GM21786 (cell line): ENCODE results near the gene TBX5.
"Not testable (repeated sequence)": the region's sequence is repeated elsewhere in the genome, so short reads cannot be mapped to it uniquely, and the experiment has no call there.

Experiments
- ATAC-seq: cut with Tn5 transposase; IDR thresholded peaks from one replicate; pipeline ENCODE4 v1.9.1; 2021; ENCODE audit not compliant: unreplicated experiment

The TBX5 gene

DNA sequence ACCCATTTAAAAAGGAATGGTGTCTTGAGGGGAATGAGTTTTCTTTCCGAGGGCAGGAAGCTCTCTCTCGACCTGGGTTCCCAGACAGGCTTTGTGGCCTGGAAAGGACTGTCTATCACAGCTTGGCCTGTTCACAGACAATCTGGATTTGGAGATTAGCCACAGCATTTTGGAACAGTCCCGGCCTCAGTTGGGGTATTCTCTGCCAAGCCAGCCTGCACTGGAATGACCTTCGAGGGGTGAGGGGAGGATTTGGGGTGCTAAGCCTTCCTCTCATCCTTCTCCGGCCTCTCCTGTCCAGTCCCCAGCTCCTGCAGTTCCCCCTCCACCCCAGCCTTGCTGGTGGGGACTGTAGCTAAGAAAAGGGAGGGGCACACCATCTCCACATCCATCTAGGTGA lies 13.0 kb downstream of the TBX5 start:
- ATAC-seq, result no peak

DNA sequence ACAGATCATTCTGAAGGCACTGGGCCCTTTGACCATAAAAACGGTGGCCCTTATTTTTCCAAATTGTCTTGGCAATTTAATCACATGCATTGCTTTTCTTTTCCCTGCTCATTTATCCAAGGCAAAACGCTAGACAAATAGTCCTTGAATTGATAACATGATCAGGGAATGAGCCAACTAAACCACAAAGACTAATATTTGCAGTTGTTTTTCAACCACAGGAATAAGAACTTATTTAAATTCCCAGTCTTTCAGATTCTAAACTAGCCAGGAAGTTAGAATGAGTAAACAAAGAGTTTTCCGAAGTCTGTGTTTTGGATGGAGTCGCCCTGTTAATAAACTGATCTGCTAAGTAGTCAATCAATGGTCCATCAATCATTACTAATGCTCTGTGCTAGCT lies 14.9 kb downstream of the TBX5 start:
- ATAC-seq, result no peak

DNA sequence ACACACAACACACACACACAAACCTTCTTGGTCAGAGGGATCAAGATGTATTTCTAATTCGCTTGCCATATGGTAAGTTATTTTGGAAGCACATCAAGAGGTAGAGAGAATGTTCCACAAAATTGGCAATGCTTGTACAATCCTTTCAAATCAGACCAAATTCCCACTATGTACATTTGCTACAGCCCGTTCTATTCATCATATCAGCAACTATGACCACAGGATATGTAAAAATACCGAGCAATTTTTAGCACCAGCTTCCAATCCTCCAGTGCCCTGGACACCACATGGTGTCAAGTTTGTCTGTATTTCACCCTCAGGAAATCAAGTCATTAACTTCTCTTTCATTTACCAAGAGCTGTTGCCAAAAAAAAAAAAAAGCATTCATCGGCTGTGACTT lies 21.2 kb downstream of the TBX5 start:
- no peak for ATAC-seq

DNA sequence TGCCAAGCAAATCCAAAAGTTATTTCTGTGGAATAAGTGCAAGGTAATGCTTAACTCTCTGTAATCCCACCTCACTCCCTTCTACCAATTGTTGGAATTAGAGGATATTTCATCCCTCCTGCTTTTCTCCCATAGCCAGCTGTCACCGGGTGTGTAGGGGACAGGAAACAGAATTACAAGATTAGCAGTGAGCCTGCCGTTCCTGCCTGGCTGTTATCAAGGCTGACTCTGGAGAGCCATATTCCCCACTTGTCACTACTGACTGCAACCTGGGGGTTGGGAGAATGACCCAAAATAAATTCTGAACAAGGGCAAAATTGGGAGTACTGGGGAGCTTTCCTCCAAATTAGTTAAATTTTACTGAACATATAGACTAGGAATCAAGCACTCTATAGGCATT lies 24.8 kb downstream of the TBX5 start:
- no peak for ATAC-seq

DNA sequence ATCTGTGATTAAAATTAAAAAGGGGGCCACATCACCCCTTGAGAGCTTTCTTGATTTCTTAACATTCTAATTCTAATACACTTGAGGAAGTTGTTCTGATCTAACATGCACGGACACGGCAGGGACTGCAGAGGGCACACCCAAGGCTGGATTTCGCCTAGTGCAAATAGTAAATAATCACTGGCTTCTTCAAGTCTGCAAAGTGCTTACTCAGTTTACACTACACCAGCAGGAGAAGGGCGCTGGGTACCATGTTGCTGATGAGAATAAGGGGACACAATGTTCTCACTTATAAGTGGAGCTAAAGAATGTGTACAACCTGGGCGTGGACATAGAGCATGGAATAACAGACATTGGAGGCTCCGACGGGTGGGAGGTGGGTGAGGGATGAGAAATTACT lies 34.2 kb downstream of the TBX5 start:
- ATAC-seq, result no peak

DNA sequence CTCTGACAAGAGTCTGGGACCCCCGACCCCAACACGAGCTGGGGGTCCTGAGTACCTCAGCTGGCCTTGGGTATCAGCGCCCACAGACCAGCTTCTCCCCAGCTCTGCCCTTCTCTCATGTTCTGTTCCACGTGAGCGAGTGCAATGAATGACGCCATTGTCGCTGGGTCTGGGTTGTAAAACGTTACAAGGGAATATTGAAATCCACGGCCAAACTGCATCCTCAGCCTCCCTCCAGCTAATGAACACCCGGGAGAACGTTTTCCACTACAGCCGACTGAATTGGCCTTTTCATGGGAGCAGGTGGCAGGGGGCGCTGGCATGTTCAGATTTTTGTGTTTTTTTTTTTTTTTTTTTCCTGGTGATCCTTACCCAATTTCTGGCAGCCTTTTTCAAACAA lies 34.7 kb downstream of the TBX5 start:
- ATAC-seq, result no peak

DNA sequence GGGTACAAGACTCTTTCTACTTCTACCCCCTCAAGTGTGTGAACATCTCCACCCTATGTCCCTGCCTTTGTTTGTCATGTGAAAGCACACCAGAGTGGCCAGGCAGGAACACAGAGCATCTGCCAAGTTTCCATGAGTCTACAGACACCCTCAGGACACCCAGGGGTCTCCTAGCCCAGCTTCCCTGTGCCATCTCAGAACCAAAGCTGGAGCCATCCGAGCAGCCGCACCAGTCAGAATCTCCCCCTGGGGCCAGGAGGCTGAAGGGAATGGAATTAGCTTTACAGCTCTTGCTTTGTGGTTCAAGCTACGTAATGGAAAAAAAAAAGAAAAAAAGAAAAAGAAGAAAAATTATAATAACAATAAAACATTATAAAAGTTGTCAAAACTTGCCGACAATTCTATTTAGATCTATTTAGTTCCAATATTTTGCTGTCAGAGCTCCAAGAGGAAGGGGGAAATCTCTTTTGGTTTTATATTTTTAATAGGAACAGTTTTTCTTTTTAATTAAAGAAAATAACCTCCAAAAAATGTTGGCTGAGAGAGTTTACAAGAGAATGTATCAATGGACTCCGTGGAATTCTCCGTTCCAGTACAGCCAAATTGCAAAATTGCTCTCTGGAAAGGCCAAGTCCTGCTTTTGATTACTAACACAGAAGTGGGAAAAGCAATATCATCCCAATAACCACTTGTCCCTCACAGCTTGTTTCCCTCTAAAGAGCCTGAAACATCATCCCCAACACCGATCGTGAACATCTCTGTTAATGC lies 37.1 kb downstream of the TBX5 start:
- ATAC-seq, result no peak

DNA sequence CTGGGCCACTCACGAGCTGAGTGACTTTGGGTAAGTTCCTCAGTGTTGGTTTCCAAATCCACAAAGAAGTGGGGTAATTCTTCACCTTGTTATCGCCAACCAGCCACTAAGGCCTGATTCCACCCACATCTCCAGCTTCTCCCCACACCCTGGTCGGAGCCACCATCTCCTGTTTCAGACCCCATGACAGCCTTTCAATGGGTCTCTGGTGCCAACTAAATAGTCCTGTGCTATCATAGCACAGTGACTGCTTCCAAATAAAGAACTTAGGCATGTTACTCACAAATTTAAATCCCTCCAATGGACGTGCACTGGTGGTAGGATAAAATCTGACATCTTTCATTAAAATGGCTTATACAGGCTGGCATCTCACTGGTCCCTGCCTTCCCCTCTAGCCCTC lies 44.0 kb downstream of the TBX5 start:
- ATAC-seq, result no peak

DNA sequence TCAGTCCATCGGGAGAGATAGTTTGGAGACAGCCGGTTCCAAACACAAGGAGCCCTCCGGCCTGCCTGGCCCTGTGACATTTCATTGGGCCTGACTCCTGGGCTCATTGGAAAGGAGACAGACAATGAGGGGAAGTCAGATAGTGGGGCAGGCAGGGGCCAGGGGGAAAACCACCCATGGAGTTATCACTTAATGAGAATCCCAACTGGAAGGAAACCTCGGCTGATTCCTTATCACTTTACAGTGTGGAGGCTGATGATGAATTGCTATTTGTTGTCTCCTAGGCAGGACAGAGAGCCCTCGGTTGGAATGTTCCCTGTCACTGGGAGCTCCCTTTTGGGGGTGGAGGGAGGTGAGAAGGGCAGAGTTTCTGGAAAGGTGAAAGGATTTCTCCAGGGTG lies 44.4 kb downstream of the TBX5 start:
- no peak for ATAC-seq

DNA sequence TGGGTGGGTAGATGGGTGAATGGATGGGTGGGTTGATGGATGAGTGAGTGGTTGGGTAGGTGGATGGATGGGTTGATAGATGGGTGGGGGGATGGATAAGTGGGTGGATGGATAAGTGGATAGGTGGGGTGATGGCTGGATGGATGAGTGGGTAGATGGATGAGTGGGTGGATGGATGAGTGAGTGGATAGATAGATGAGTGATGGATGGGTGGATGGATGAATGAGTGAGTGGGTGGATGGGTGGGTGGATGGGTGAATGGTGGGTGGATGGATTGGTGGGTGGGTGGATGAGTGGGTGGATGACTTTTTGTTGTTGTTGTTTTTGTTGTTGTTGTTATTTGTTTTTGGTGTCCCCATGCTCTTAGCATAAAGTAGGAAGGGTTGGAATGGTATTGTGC lies 45.5 kb downstream of the TBX5 start:
- no peak for ATAC-seq

DNA sequence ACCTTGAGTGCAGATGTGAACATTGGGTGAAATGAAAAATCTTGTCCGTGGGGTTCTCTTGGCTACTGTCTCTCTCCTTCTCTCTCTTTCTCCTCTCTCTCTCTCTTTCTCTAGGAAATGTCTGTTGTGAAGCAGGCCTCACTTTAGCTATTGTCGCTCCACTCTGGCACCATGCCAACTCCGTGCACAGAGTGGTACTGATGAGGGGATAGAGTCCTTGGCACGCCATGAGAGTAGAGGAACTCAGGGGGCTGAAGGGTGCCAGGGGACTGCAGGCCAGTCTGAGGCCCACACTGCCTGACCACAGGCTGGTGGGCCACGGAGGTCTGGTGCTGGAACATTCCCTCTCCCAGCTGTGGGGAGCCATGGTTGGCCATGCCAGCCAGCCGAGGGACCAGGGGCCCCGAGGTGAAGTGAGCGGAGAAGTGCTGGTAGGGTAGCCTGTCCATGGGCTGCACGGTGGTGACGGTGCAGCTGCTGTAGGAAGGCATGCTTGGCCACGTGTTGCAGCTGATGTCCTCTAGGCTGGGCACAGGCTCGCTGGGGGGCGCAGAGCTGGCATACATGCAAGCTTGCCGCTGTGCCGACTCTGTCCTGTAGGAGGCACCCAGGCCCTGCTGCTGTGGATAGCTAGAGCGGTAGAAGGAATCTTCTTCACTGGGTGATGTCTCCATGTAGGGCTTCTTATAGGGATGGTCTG lies 50.4 kb downstream of the TBX5 start:
- ATAC-seq, result no peak

DNA sequence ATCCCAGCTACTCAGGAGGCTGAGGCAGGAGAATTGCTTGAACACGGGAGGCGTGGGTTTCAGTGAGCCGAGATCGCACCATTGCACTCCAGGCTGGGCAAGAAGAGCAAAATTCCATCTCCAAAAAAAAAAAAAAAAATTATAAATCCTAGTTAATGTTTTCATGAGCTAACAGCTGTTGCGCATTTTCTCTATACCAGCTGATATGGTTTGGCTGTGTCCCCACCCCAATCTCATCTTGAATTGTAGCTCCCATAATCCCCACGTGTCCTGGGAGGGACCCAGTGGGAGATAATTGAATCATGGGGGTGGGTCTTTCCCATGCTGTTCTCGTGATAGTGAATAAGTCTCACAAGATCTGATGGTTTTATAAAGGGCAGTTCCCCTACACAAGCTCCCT lies 56.7 kb downstream of the TBX5 start:
- not testable (repeated sequence) for ATAC-seq

DNA sequence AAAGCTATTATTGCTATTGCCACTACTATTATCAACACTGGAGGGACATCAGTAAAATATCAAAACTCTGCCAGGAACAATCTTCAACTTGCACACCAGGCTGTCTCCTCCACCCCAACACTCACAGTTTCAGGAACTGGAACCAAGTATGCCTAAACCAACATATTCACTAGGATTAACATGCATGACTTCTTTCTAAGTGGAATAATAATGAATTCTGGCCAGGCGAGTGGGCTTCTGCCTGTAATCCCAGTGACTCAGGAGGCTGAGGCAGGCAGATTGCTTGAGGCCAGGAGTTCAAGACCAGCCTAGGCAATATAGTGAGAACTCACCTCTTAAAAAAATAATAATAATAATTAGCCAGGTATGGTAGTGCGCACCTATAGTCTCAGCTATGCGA lies 58.1 kb downstream of the TBX5 start:
- no peak for ATAC-seq

DNA sequence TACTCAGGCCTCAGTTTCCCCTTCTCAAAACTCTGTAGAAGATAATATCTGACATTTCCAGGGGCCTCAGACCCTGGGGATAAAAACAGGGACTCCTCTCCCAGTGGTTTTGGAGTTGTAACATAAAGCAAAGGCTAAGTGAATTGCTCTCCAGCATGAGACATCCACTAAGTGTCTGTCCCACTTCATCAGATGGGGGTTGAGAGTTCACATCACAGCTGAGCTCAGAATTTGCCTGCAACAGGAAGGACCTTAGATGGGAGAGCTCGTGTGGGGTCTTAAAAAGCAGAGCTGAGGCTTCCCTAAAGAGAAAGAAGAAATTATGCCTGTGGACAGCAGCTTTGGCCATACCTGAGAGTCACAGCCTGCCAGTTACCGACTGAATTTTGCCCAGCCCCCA lies 61.1 kb downstream of the TBX5 start:
- no peak for ATAC-seq

DNA sequence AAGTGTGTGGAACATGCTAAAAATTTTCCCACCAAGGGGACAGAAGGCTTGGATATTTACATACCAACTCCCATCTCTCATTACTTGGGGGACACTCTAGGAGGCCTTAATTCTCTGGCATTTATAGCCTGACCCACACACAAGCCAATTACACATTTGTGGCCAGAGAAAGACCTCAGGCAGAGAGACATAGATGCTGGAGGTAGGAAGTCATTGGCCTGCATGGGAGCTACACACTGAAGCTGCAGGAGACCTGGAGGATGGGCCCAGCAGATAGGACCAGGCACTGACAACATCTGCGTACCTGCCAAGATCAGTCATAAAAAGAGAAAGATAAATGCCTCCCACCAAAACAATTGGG lies 61.7 kb downstream of the TBX5 start:
- no peak for ATAC-seq

DNA sequence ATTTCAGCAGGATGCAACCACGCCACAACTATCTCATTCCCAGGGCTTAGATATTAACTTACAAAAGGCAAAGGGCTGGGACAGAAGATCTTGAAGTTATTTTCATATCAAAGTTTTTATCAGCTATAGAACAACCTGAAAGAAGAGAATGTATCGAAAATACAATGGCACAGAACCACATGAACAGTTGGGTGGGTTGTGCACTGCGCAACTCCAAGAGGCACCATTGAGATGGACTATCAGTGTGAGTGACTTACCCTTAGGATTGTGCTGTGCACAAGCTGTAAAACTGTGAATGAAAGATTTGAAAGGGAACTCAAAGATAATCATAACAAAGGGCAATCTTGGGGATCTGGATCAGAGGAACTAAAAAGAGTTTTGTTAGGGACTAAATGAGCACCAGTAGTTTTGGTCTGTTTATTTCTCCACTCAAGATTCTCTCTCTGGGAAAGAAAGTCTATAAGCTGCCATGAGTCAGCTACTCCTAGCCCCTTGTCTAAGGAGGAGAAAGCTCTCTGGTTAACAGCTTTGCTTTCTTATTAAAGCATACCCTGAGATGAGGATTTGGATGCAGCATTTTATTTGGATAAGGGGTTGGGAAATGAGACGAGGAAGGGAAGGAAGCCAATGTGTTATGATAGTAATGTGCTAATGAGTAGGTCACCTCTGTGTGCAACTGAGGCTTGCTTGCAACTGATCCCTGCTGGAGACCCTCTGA lies 62.2 kb downstream of the TBX5 start:
- ATAC-seq, result no peak

DNA sequence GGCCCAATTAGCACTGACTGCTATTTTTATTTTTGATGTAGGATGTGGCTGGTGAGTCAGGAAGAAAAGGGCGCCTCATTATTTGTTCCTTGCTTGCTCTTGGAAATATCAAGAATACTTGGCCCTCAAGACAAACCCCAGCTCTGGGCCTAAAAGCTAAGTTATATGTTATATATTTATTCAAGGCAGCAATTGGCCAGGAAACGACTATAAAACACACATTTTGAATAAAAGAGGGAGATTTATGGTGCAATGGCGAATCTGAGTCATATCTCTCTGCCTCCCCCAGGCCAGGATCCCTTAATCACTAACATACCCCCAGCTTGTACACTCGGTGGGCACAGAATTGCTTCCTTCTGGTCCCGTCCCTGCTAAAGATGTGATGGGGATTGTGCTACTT lies 63.3 kb downstream of the TBX5 start:
- ATAC-seq, result no peak

DNA sequence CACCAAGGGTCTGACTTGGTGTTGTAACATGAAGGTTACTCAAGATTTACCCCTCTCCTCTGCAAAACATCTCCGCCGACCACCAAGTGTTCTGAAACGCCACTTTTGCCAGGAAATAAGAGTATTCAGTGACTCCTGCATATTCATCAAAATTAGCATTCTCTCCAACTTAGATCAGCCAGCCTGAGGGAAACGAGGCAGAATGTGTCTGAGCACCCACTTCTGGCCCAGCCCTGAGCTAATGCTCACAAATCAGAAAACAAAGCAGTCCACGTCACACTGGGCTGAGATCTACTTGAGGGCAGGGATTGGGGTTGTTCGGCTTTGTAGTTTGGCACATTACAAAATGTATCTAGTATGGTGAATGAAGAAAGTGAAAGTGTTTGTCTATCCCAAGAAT lies 64.3 kb downstream of the TBX5 start:
- no peak for ATAC-seq

DNA sequence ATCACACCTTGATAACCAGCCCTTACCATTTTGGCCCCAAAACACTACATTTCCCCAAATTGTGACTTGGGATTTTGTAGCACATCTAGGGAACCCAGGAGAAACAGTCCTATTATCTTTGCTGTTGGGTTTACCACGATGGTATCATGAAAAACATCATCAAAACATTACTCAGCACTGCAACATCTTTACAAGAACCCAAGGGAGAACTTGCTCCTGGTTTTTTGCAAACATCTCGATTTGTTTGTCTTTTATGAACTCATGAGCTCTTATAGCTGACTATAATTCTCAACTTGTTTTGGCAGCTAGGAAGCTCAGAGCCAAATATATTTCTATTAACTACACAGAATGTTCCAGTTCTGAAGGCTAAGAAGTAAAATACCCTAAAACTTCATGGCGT lies 65.7 kb downstream of the TBX5 start:
- ATAC-seq, result no peak

DNA sequence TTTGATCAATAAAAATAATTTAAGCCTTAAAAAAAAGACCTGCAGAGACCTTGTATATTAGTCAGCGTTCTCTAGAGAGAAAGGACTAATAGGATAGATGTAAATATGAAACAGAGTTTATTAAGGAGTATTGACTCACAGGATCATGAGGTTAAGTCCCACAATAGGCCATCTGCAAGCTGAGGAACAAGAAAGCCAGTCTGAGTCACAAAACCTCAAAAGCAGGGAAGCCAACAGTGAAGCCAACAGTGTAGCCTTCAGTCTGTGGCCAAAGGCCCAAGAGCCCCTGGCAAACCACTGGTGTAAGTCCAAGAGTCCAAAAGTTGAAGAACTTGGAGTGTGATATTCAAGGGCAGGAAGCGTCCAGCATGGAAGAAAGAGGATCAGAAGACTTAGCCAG lies 66.3 kb downstream of the TBX5 start:
- ATAC-seq, result no peak

DNA sequence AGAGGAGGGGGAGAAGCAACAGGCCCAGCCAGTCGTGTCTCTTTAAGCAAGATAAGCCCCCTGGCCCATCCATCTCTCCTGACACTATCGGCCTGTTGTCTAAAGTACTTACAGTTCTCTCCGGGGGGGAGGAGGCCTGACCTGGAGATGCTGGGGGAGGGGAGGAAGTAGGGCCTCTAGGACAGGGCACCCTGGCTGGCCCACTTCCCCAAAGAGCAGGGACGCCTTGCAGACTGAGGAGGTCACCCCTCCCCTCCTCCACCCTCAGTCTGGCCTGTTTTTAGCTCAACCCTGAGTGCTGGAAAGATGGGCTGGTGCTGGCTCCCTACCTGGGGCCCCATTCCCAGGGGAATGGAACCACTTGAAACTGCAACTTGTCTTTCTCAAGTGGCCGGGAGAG lies 70.3 kb downstream of the TBX5 start:
- ATAC-seq, result no peak

DNA sequence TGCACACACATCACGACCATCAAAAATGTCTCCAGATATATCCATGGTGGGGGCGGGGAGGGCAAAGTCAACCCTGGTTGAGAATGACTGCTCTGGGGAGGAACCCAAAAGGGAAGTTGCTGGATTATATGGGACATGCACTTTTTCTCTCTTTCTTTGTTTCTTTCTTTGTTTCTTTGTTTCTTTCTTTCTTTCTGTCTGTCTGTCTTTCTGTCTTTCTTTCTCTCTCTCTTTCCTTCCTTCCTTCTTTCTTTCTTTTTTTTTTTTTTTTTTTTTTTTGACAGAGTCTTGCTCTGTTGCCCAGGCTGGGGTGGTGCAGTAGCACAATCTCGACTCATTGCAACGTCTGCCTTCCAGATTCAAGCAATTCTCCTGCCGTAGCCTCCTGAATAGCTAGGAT lies 71.5 kb downstream of the TBX5 start:
- ATAC-seq, result no peak
